Activated naive CD4-positive, alpha-beta T cell treated with anti-CD3 and anti-CD28 coated beads for 36 hours (primary cell): ENCODE data around the gene RASA2. TPM values are rescaled to one million over a fixed set of nuclear protein-coding genes. Genes with fewer than 3 reads are reported as not detected.

Source experiments
- CTCF ChIA-PET: fragments of 350-600 bp; sonication (Branson Sonifier 250); formaldehyde crosslinking; loops from one replicate; lab custom pipeline; 2021; ENCODE audit warnings: antibody characterized with exemption; lab: Charles Lee
- DNase-seq: peaks from one replicate; pipeline ENCODE4 v3.0.0-alpha.2; 2020
- H3K27ac Mint-ChIP-seq: one replicate; pipeline ENCODE4 v1.8.0; 2021; ENCODE audit warnings: mild to moderate bottlenecking, mixed read lengths
- H3K27me3 Mint-ChIP-seq: one replicate; pipeline ENCODE4 v1.8.0; 2021; ENCODE audit warnings: low read depth, mixed read lengths
- H3K36me3 Mint-ChIP-seq: one replicate; pipeline ENCODE4 v1.8.0; 2021; ENCODE audit warnings: low read depth, mixed read lengths
- H3K4me1 Mint-ChIP-seq: one replicate; pipeline ENCODE4 v1.8.0; 2021; ENCODE audit warnings: low read depth, mixed read lengths
- H3K4me3 Mint-ChIP-seq: one replicate; pipeline ENCODE4 v1.8.0; 2021; ENCODE audit warnings: mild to moderate bottlenecking, moderate library complexity, mixed read lengths
- H3K9me3 Mint-ChIP-seq: one replicate; pipeline ENCODE4 v1.8.0; 2021; ENCODE audit warnings: mixed read lengths
- intact Hi-C: fragments of 100-400 bp; cut with micrococcal nuclease; formaldehyde crosslinking; loops from one replicate; pipeline ENCODE4 v1.15.1; 2023
- total RNA-seq, 2 experiments: library from RNA; stranded (reverse); gene quantifications; one replicate each; pipeline ENCODE4 v1.2.3, GENCODE V29; 2021

RASA2 gene
- total RNA-seq, 2 experiments from 2014 or later: 24.0 to 27.5 TPM

- intact Hi-C loops: loop anchor here (1.0 to 5.0 kb wide), 9 partner anchors 13 to 947 kb away; partner anchors contain the start of genes RASA2 and XRN1
- no peak for DNase-seq
- H3K27me3 Mint-ChIP-seq: no peaks in the 10 kb centered on the region
- H3K9me3 Mint-ChIP-seq: peaks cover 5% of the 10 kb centered on the region
- peaks cover 62% of the 10 kb centered on the region for H3K4me1 Mint-ChIP-seq
- CTCF ChIA-PET: interaction anchor here (1.5 to 3.8 kb wide), 6 partner anchors 12 to 60 kb away, joined by 3 to 12 read pairs (median 9); partner anchors contain the start of gene RASA2
- peak overlapping the region; percentile 48 for H3K4me3 Mint-ChIP-seq
- peaks cover 14% of the 10 kb centered on the region for H3K36me3 Mint-ChIP-seq
- H3K27ac Mint-ChIP-seq: peak overlapping the region; percentile 94
Observed at GRCh38 chr3:141499965-141500364, 13.1 kb downstream of the RASA2 start.

- intact Hi-C loops: loop anchor here (1.0 kb wide), 3 partner anchors 26 to 86 kb away; no protein-coding TSS in a partner anchor
- Mint-ChIP-seq H3K27me3 (no peaks in the 10 kb centered on the region), H3K4me1 (peaks cover 58% of the 10 kb centered on the region), H3K4me3 (no peak overlapping the region), H3K9me3 (peaks cover 5% of the 10 kb centered on the region), H3K36me3 (peaks cover 12% of the 10 kb centered on the region), H3K27ac (peak overlapping the region; percentile 94)
- CTCF ChIA-PET: interaction anchor here (0.8 to 3.8 kb wide), 7 partner anchors 8 to 58 kb away, joined by 3 to 12 read pairs (median 4); partner anchors contain the start of gene RASA2
- DNase-seq: no peak
Observed at GRCh38 chr3:141500397-141500796, 13.6 kb downstream of the RASA2 start.

GRCh38 chr3:141505166-141505565 is 18.3 kb downstream of the RASA2 start:
- H3K27ac Mint-ChIP-seq: no peak overlapping the region
- H3K4me3 Mint-ChIP-seq: no peak overlapping the region
- CTCF ChIA-PET: interaction anchor here (1.0 kb wide), 2 partner anchors 12 to 48 kb away, joined by 3 read pairs; no protein-coding TSS in a partner anchor
- no peaks in the 10 kb centered on the region for H3K27me3 Mint-ChIP-seq
- DNase-seq: no peak
- peaks cover 2% of the 10 kb centered on the region for H3K36me3 Mint-ChIP-seq
- H3K9me3 Mint-ChIP-seq: no peaks in the 10 kb centered on the region
- H3K4me1 Mint-ChIP-seq: peaks cover 47% of the 10 kb centered on the region
- intact Hi-C loops: no loop called here

GRCh38 chr3:141506071-141506470 is 19.2 kb downstream of the RASA2 start:
- no peak overlapping the region for H3K27ac Mint-ChIP-seq
- H3K27me3 Mint-ChIP-seq: no peaks in the 10 kb centered on the region
- no peaks in the 10 kb centered on the region for H3K9me3 Mint-ChIP-seq
- H3K4me3 Mint-ChIP-seq: no peak overlapping the region
- DNase-seq: no peak
- intact Hi-C loops: no loop called here
- H3K4me1 Mint-ChIP-seq: peaks cover 48% of the 10 kb centered on the region
- peaks cover 5% of the 10 kb centered on the region for H3K36me3 Mint-ChIP-seq
- CTCF ChIA-PET: interaction anchor here (1.0 kb wide), 1 partner anchor 13 kb away, joined by 3 read pairs; no protein-coding TSS in a partner anchor

- Mint-ChIP-seq H3K36me3 (peaks cover 9% of the 10 kb centered on the region), H3K27ac (peak overlapping the region; percentile 16), H3K27me3 (no peaks in the 10 kb centered on the region), H3K4me1 (peaks cover 47% of the 10 kb centered on the region), H3K9me3 (no peaks in the 10 kb centered on the region), H3K4me3 (no peak overlapping the region)
- intact Hi-C loops: no loop called here
- CTCF ChIA-PET: interaction anchor here (1.1 kb wide), 1 partner anchor 54 kb away, joined by 3 read pairs; no protein-coding TSS in a partner anchor
- DNase-seq: no peak
Observed at GRCh38 chr3:141507392-141508066, 20.7 kb downstream of the RASA2 start.

GRCh38 chr3:141508067-141508436 is 21.2 kb downstream of the RASA2 start:
- Mint-ChIP-seq H3K4me3 (no peak overlapping the region), H3K4me1 (peaks cover 51% of the 10 kb centered on the region), H3K27me3 (no peaks in the 10 kb centered on the region), H3K36me3 (peaks cover 12% of the 10 kb centered on the region), H3K27ac (peak overlapping the region; percentile 33), H3K9me3 (no peaks in the 10 kb centered on the region)
- CTCF ChIA-PET: interaction anchor here (0.7 kb wide), 1 partner anchor 13 kb away, joined by 4 read pairs; no protein-coding TSS in a partner anchor
- no peak for DNase-seq
- intact Hi-C loops: no loop called here

- Mint-ChIP-seq H3K36me3 (peaks cover 28% of the 10 kb centered on the region), H3K27me3 (no peaks in the 10 kb centered on the region), H3K4me3 (no peak overlapping the region), H3K9me3 (peaks cover under 1% of the 10 kb centered on the region), H3K27ac (no peak overlapping the region), H3K4me1 (peaks cover 70% of the 10 kb centered on the region)
- CTCF ChIA-PET: no interaction called here
- no peak for DNase-seq
- intact Hi-C loops: no loop called here
Observed at GRCh38 chr3:141511361-141511760, 24.5 kb downstream of the RASA2 start.

- peak overlapping the region; percentile 6 for H3K27ac Mint-ChIP-seq
- intact Hi-C loops: loop anchor here (1.0 kb wide), 3 partner anchors 21 to 38 kb away; no protein-coding TSS in a partner anchor
Observed at GRCh38 chr3:141514382-141514781, 27.6 kb downstream of the RASA2 start.

GRCh38 chr3:141519587-141519986 is 32.8 kb downstream of the RASA2 start:
- peaks cover 55% of the 10 kb centered on the region for H3K4me1 Mint-ChIP-seq
- CTCF ChIA-PET: interaction anchor here (0.7 kb wide), 1 partner anchor 31 kb away, joined by 8 read pairs; no protein-coding TSS in a partner anchor
- H3K27ac Mint-ChIP-seq: peak overlapping the region; percentile 41

More at GRCh38 chr3:141514382-141514781, 27.6 kb downstream of the RASA2 start:
- CTCF ChIA-PET: interaction anchor here (0.7 to 2.7 kb wide), 10 partner anchors 11 to 55 kb away, joined by 3 to 14 read pairs (median 4); no protein-coding TSS in a partner anchor
- H3K9me3 Mint-ChIP-seq: peaks cover 8% of the 10 kb centered on the region
- DNase-seq: no peak
- H3K4me1 Mint-ChIP-seq: peaks cover 56% of the 10 kb centered on the region
- H3K27me3 Mint-ChIP-seq: no peaks in the 10 kb centered on the region
- no peak overlapping the region for H3K4me3 Mint-ChIP-seq
- H3K36me3 Mint-ChIP-seq: peaks cover 53% of the 10 kb centered on the region

GRCh38 chr3:141521781-141522180 is 35.0 kb downstream of the RASA2 start:
- CTCF ChIA-PET: no interaction called here
- Mint-ChIP-seq H3K4me3 (no peak overlapping the region), H3K36me3 (peaks cover 42% of the 10 kb centered on the region), H3K27me3 (no peaks in the 10 kb centered on the region), H3K27ac (peak overlapping the region; percentile 26), H3K9me3 (peaks cover 5% of the 10 kb centered on the region), H3K4me1 (peaks cover 72% of the 10 kb centered on the region)
- intact Hi-C loops: no loop called here
- DNase-seq: no peak

More at GRCh38 chr3:141519587-141519986, 32.8 kb downstream of the RASA2 start:
- peaks cover 8% of the 10 kb centered on the region for H3K9me3 Mint-ChIP-seq
- no peak for DNase-seq
- peaks cover 50% of the 10 kb centered on the region for H3K36me3 Mint-ChIP-seq
- intact Hi-C loops: loop anchor here (1.0 kb wide), 1 partner anchor 8 kb away; no protein-coding TSS in a partner anchor
- no peaks in the 10 kb centered on the region for H3K27me3 Mint-ChIP-seq
- H3K4me3 Mint-ChIP-seq: no peak overlapping the region

- no peaks in the 10 kb centered on the region for H3K27me3 Mint-ChIP-seq
- no peak for DNase-seq
- peaks cover 24% of the 10 kb centered on the region for H3K36me3 Mint-ChIP-seq
- peak overlapping the region; percentile 39 for H3K27ac Mint-ChIP-seq
- H3K4me1 Mint-ChIP-seq: peaks cover 79% of the 10 kb centered on the region
- intact Hi-C loops: no loop called here
- no peaks in the 10 kb centered on the region for H3K9me3 Mint-ChIP-seq
- H3K4me3 Mint-ChIP-seq: no peak overlapping the region
- CTCF ChIA-PET: interaction anchor here (0.5 to 1.3 kb wide), 2 partner anchors 37 to 47 kb away, joined by 4 read pairs; no protein-coding TSS in a partner anchor
Observed at GRCh38 chr3:141523615-141524375, 37.0 kb downstream of the RASA2 start.

- CTCF ChIA-PET: interaction anchor here (1.4 to 1.5 kb wide), 2 partner anchors 10 to 35 kb away, joined by 7 to 12 read pairs; no protein-coding TSS in a partner anchor
- no peak overlapping the region for H3K27ac Mint-ChIP-seq
- no peaks in the 10 kb centered on the region for H3K9me3 Mint-ChIP-seq
- no peak for DNase-seq
- no peak overlapping the region for H3K4me3 Mint-ChIP-seq
- intact Hi-C loops: no loop called here
- peaks cover 18% of the 10 kb centered on the region for H3K36me3 Mint-ChIP-seq
- H3K27me3 Mint-ChIP-seq: no peaks in the 10 kb centered on the region
- H3K4me1 Mint-ChIP-seq: peaks cover 79% of the 10 kb centered on the region
Observed at GRCh38 chr3:141524988-141525387, 38.2 kb downstream of the RASA2 start.
